HG03108 (cell line): Measurements from ENCODE around the gene FKBP5.
"Not testable (repeated sequence)": the region's sequence is repeated elsewhere in the genome, so short reads cannot be mapped to it uniquely, and the experiment has no call there.

Experiments used
- ATAC-seq: cut with Tn5 transposase; IDR thresholded peaks from one replicate; pipeline ENCODE4 v1.9.1; 2021; ENCODE audit warnings: moderate library complexity; ENCODE audit not compliant: unreplicated experiment

The FKBP5 gene

GRCh38 chr6:35592178-35592577 is 96.5 kb downstream of the FKBP5 start:
- ATAC-seq = no peak

GRCh38 chr6:35590622-35591066 is 98.1 kb downstream of the FKBP5 start:
- no peak for ATAC-seq

- no peak for ATAC-seq
Observed at GRCh38 chr6:35589904-35590303, 98.8 kb downstream of the FKBP5 start.

GRCh38 chr6:35589201-35589739 is 99.4 kb downstream of the FKBP5 start:
- ATAC-seq = no peak

- ATAC-seq = no peak
Observed at GRCh38 chr6:35587167-35587566, 101.5 kb downstream of the FKBP5 start.

- no peak for ATAC-seq
Observed at GRCh38 chr6:35586542-35586941, 102.2 kb downstream of the FKBP5 start.

- ATAC-seq = no peak
Observed at GRCh38 chr6:35585658-35586057, 103.1 kb downstream of the FKBP5 start.

GRCh38 chr6:35583893-35584688 is 104.6 kb downstream of the FKBP5 start:
- no peak for ATAC-seq

GRCh38 chr6:35582315-35582714 is 106.4 kb downstream of the FKBP5 start:
- ATAC-seq = no peak

GRCh38 chr6:35581633-35582032 is 107.1 kb downstream of the FKBP5 start:
- no peak for ATAC-seq

GRCh38 chr6:35580836-35581235 is 107.9 kb downstream of the FKBP5 start:
- ATAC-seq = no peak

GRCh38 chr6:35576682-35577081 is 112.0 kb downstream of the FKBP5 start:
- no peak for ATAC-seq

GRCh38 chr6:35573495-35574110 is 115.1 kb downstream of the FKBP5 start:
- no peak for ATAC-seq

- not testable (repeated sequence) for ATAC-seq
Observed at GRCh38 chr6:35570885-35571330, 117.8 kb downstream of the FKBP5 start.

- ATAC-seq = no peak
Observed at GRCh38 chr6:35569011-35569461, 119.7 kb downstream of the FKBP5 start.

GRCh38 chr6:35566794-35567193 is 121.9 kb downstream of the FKBP5 start:
- ATAC-seq = no peak

GRCh38 chr6:35564733-35565132 is 124.0 kb downstream of the FKBP5 start:
- ATAC-seq = no peak

- ATAC-seq = no peak
Observed at GRCh38 chr6:35562060-35562459, 126.7 kb downstream of the FKBP5 start.

GRCh38 chr6:35561113-35561512 is 127.6 kb downstream of the FKBP5 start:
- ATAC-seq = no peak

- ATAC-seq = no peak
Observed at GRCh38 chr6:35558571-35558970, 130.1 kb downstream of the FKBP5 start.

GRCh38 chr6:35557239-35557638 is 131.5 kb downstream of the FKBP5 start:
- ATAC-seq = no peak

- ATAC-seq = no peak
Observed at GRCh38 chr6:35554811-35555210, 133.9 kb downstream of the FKBP5 start.
